Activated CD4-positive, alpha-beta T cell treated with anti-CD3 and anti-CD28 coated beads for 24 hours (primary cell): ENCODE results near the gene ANKRD31.
"Not testable (repeated sequence)": the region's sequence is repeated elsewhere in the genome, so short reads cannot be mapped to it uniquely, and the experiment has no call there.

Experiments
- DNase-seq, 2 donors: peaks; one replicate each; pipeline ENCODE4 v3.0.0-alpha.2; 2020; ENCODE audit warnings: low read depth in 2 of 2

Gene ANKRD31

GRCh38 chr5:75225506-75225905 is 11.2 kb downstream of the ANKRD31 start:
- DNase-seq, result no peak

DNA sequence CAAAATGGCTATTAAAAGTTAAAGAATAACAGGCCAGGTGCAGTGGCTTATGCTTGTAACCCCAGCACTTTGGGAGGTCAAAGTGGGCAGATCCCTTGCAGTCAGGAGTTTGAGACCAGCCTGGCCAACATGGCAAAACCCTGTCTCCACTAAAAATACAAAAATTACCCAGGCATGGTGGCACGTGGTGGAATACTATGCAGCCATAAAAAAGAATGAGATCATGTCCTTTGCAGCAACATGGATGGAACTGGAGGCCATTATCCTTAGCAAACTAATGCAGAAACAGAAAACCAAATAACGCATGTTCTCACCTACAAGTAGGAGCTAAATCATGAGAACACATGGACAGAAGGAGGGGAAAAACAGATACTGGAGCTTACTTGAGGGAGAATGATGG is 15.9 kb downstream of the ANKRD31 start:
- DNase-seq, result not testable (repeated sequence)

DNA sequence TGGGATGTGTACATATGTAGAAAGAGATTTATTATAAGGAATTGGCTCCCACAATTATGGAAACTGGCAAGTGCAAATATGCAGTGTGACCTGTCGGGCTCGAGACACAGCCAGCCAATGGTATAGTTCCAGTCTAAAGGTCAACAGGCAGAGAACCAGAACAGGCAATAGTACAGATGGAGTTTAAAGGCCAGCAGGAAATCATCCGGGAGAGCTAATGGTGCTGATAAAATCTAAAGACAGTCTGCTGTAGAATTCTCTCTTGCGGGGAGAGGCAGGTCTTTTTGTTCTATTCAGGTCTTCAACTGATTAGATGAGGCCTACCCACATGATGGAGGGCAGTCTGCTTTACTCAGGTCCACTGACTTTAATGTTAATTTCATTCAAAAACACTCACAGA is 21.8 kb downstream of the ANKRD31 start:
- DNase-seq, result no peak

GRCh38 chr5:75214409-75214808 is 22.3 kb downstream of the ANKRD31 start:
- DNase-seq, result no peak

DNA sequence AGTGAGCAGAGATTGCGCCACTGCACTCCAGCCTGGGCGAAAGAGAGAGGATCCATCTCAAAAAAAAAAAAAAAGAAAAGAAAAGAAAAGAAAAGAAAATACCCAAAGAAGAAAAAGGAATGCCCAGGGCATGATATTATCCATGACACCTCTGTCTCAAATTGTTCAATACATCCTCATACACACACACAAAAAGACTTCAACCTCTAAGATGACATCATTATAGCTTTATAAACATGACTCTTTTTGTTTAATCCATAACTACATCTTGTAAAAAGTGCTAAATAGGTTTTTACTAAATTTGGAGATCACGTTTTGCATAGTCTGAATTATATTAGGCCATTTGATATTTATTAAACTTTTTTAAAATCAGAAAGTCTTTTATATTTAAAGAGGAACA is 33.1 kb downstream of the ANKRD31 start:
- DNase-seq, result no peak

DNA sequence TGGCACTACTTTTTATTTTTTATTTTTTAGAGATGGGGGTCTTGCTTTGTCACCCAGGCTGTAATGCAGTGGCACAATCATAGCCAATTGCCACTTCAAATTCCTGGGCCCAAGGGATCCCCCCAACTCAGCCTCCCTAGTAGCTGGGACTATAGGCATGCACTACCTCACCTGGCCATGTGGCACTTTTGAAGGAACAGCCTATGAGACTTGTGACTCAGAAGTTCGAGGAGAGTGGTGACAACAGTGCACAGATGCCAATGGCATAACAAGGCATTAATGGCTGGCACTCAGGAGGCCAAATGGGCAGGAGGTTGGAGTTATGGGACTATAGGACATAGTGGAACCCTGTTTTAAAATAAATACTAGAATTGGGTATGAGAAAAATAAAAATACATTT is 33.7 kb downstream of the ANKRD31 start:
- no peak for DNase-seq

DNA sequence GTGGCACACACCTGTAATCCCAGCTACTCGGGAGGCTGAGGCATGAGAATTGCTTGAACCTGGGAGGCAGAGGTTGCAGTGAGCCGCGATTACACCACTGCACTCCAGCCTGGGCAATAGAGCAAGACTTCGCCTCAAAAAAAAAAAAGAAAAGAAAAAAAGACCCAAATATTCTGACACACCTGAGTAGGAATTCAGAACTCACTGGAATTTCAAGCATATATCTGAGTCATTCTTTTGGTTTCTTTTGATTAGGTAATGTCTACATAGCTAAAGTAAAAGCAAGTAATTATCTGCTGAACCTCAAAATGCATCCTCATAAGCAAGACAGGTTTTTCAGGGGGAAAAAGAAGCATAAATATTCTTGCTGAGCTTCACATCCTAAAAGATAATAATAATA is 35.9 kb downstream of the ANKRD31 start:
- DNase-seq, result no peak

- no peak for DNase-seq
These were observed 36.7 kb downstream of the ANKRD31 start for GRCh38 chr5:75199946-75200345.

DNA sequence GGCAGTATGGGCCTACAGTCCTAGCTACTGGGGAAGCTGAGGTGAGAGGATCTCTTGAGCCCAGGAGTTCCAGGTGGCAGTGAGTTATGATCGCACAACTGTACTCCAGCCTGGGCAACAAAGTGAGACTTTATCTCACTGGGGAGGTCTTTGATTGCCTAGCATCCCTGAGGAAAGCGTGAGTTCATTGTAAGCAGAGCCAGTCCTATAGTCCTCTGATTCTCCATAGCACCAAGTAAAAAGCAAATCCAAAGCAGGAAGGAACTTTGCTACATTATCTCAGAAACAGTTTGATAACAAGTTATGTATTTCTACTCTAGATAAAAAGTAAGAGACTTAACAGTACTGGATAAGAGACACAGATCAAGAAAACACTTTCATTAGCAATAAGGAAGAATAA is 37.6 kb downstream of the ANKRD31 start:
- DNase-seq, result no peak

- DNase-seq, result no peak
These were observed 38.9 kb downstream of the ANKRD31 start for GRCh38 chr5:75197745-75198144.

DNA sequence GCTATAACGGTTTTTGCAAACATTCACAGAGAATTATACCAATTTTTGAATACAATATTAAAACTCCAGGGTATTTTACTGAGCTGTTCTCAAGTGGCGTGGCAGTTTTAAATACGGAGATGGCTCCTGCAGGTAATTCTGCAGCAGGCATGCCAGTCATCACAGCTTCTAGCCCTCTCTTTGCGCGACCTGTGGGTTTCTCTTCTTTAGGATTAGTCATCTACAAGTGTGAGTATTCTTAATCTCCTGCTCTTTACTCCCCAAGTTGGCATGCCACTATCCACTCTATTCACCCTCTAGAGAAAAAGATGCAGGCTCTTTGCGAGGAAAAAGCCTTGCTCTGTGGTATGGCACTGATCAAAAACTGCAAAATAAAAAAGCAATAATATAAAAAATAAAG is 43.9 kb downstream of the ANKRD31 start:
- DNase-seq, result no peak

DNA sequence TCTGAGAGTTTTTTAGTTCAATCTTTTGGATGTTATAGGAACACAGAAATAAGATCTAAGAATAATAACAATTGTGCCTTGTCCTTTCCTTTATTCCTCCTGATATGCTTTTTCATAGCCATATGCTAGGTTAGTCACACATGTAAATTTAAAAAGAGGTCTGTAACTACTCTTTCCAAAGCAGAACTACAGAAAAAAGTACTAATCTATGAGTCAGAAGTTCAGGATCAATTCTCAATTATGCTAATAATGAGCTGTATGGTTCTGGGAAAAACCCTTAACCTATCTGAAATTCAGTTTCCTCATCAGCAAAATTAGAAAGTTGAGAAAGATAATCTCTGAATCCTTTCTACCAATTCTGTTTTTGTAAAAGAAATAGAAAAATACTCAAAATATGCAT is 44.4 kb downstream of the ANKRD31 start:
- no peak for DNase-seq

DNA sequence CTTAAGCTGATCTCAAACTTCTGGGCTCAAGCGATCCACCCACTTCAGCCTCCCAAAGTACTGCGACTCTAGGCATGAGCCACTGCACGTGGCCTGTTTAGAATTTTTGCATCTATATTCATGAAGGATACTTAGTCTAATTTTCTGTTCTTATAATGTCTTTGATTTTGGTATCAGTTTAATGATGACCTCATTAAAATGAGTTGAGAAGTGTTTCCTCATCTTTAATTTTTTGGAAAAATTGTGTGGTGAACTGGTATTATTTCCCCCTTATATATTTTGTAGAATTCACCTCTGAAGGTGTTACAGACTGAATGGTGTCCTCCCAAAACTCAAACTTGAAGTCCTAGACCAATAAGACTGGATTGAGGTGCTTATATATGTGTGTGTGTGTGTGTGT is 46.5 kb downstream of the ANKRD31 start:
- DNase-seq, result no peak

- no peak for DNase-seq
These were observed 47.3 kb downstream of the ANKRD31 start for GRCh38 chr5:75189353-75189752.

DNA sequence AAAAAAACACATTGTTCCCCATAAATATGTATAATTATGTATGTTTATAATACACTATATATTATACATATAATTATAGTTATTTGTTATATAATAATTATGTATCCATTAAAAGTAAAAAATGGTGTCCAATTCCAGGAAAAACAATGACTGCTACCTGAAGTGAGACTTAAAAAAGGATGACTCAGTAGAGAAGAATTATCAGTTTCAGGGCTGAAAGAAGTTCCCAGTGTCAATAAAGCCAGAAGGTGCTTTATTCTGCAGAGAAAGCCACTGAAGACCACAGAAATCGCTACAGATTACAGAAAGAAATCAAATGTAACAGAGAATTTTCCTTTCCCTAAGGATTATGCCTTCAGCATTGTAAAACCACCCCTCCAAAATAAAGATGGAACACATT is 50.9 kb downstream of the ANKRD31 start:
- no peak for DNase-seq

DNA sequence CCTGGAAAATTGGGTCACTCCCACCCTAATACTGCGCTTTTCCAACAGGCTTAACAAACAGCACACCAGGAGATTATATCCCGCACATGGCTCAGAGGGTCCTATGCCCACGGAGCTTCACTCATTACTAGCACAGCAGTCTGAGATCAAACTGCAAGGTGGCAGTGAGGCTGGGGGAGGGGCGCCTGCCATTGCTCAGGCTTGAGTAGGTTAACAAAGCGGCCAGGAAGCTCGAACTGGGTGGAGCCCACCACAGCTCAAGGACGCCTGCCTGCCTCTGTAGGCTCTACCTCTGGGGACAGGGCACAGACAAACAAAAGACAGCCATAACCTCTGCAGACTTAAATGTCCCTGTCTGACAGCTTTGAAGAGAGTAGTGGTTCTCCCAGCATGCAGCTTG is 60.7 kb downstream of the ANKRD31 start:
- DNase-seq, result not testable (repeated sequence)

DNA sequence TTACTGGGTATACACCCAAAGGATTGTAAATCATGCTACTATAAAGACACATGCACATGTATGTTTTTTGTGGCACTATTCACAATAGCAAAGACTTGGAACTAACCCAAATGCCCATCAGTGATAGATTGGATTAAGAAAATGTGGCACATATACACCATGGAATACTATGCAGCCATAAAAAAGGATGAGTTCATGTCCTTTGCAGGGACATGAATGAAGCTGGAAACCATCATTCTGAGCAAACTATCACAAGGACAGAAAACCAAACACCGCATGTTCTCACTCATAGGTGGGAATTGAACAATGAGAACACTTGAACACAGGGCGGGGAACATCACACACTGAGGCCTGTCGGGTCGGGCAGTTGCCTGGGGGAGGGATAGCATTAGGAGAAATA is 61.8 kb downstream of the ANKRD31 start:
- not testable (repeated sequence) for DNase-seq

DNA sequence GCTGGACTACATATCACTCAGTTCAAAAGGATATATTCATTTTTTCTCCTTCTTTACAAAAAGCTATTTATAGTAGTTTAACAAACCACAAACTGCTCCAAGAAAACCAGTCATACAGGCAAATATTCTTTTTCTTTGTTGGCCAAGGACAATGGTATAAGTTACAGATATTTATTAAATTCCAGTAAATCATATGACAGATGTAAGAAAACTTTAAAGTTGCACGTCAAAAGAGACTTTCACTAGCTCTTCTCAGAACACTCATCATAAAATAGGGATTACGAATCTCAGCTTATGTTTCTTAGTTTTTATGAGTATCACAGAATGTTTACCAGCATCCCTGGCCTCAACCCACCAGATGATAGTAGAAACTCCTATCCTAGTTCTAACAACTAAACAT is 67.2 kb downstream of the ANKRD31 start:
- DNase-seq, result no peak

- DNase-seq, result no peak
These were observed 68.5 kb downstream of the ANKRD31 start for GRCh38 chr5:75168026-75168735.

DNA sequence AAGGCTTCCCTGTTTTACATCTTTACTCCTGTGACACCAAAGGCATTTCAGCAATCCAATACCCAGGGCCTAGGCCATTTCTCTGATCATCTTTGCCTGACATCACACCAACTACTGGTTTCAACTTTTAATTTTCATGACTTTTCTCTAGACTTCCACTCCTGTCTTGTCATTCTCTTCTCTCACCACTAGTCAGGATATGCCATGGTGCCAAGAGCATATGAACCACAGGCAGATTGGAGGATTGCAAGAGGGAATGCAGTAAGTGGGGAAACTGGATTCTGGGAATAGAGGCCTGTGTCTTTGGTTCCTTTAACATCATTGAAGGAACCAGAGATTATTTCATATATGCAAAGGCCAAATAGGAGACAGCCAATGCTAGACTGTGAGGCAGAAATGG is 69.3 kb downstream of the ANKRD31 start:
- DNase-seq, result no peak

- DNase-seq, result not testable (repeated sequence)
These were observed 75.2 kb downstream of the ANKRD31 start for GRCh38 chr5:75161508-75161907.

GRCh38 chr5:75156585-75156984 is 80.1 kb downstream of the ANKRD31 start:
- DNase-seq, result no peak

GRCh38 chr5:75152860-75153259 is 83.8 kb downstream of the ANKRD31 start:
- DNase-seq, result no peak

- no peak for DNase-seq
These were observed 88.6 kb downstream of the ANKRD31 start for GRCh38 chr5:75148051-75148450.
